NCI-H524 (cell line): ENCODE data around the gene SPATS2.
"Not testable (repeated sequence)": the region's sequence is repeated elsewhere in the genome, so short reads cannot be mapped to it uniquely, and the experiment has no call there.

Source experiments
- DNase-seq, 2 experiments: peaks; one replicate each; lab custom pipeline; 2025; lab: John Stamatoyannopoulos, UW

Gene SPATS2

GRCh38 chr12:49404956-49405355, 37.7 kb downstream of the SPATS2 start:
- no peak for DNase-seq

DNA sequence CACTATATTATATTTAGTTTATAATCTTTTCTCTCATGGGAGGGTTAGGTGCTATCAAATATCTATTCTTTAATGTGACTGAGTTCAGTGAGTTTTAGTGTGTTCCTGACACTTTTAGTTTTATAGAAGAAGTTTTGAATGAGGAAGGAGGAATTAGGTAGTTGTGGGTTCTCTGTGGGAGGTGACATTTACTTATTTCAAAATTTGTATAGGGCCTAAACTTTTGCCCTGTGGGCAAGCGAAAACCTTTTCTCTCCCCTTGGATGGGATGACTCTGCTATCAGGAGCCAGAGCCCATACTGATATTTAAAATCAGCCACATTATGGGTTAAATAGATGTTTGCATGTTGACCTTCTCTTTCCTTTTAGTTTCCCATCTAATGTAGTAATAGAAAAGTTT, 43.6 kb downstream of the SPATS2 start:
- DNase-seq: no peak

DNA sequence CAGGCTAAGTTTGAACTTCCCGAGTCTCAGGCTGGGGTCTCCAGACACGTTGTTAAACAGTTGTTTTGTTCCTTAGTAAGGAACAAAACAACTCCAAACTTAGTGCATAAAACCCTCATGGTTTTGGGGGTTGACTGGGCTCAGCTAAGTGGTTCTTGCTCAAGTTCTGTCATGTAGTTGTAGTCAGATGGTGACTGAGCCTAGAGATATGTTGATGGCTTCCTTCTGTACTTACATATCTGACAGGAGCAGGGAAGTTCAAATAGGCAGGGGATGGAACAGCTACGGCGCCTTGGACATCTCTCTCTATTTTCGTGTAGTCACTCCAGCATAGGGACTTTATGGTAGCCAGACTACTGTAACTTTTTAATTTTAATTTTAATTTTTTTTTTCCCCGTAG, 45.7 kb downstream of the SPATS2 start:
- no peak for DNase-seq

DNA sequence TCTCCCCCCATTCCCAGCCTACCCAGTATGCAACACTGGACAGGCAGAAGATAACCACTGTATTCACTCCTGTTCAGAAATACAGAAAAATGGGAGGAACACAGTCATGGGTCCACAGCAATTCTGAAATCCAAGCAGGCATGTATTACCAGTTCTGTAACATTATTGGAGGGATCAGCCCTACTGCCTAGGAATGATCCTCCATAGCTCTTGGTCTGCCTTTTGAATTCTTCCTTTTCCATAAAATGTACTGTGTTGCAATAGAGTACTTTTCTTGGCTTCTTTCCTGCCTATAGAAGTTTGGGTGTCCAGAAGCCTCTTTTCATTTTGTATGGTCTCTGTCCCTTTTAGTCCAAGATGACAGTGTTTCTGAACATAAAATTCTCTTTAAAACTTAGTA, 46.5 kb downstream of the SPATS2 start:
- no peak for DNase-seq

DNA sequence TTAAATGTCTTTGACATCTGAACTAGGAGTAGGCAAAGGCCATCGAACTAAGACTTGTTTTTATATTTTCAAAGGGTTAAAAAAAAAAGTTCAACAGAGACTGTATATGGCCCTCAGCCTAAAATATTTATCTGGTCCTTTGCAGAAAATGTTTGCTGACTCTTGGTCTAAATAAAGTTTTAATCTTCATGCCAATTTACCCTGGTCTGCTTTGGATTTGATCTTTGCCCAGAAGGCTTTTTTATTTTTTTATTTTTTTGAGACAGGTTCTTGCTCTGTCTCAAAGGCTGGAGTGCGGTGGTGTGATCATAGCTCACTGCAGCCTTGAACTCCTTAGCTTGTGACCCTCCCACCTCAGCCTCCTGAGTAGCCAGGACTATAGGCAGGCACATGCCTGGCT, 47.1 kb downstream of the SPATS2 start:
- DNase-seq: no peak

DNA sequence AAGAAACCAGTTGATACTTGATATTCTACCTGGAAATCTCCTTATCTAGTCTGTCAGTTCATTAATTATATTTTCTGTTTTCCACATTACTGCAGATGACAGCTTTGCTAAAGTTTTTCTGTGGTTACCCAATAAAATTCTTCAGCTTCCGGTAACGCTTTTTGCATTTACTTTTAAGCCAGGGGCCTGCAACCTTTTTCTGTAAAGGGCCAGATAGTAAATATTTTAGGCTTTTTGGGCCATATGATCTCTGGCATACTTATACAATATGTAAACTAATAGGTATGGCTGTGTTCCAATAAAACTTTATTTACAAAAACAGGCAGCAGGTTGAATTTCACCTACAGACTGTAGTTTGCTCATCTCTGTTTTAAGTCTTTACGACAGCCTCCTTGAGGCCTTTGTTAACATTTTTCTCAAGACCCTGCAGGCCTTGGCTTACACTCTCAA, 48.3 kb downstream of the SPATS2 start:
- DNase-seq: no peak

DNA sequence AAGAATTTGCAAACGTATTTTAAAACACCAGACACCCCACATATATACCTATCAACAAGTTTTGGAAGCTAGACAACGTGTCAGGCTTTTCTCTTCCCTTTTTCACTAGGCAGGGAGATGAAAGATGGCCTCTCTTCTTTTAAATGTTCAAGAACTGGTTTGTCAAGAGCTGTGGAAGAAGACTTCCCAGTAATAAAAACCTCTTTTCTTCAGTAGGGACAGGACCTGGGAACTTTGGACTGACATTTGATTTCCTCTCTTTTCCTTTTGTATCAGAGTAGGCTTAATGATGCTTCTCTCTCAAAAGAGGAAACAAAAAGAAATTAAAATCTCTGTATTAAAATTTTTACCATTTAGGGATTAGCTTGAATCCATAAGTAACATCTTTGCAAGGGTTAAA, 49.6 kb downstream of the SPATS2 start:
- no peak for DNase-seq

- DNase-seq: no peak
These were observed 50.3 kb downstream of the SPATS2 start for GRCh38 chr12:49417558-49417957.

DNA sequence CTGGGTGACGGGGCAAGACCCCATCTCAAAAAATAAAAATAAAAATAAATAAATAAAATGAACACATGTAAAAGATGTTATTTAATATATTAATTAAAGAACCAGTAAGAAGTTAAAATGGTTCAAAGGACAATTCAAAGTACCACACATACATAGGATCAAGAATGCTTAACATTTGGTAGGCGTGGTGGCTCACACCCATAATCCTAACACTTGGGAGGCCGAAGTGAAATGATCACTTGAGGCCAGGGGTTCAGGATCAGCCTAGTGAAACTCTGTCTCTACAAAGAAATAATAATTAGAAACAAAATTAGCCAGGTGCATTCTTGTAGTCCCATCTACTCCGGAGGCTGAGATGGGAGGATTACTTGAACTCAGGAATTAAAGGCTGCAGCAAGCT, 53.3 kb downstream of the SPATS2 start:
- no peak for DNase-seq

GRCh38 chr12:49422114-49422513, 54.9 kb downstream of the SPATS2 start:
- DNase-seq: no peak

- peak in 1 of 2 experiments; percentile 4 for DNase-seq
These were observed 61.5 kb downstream of the SPATS2 start for GRCh38 chr12:49428793-49429192.

- no peak for DNase-seq
These were observed 65.4 kb downstream of the SPATS2 start for GRCh38 chr12:49432616-49433015.

DNA sequence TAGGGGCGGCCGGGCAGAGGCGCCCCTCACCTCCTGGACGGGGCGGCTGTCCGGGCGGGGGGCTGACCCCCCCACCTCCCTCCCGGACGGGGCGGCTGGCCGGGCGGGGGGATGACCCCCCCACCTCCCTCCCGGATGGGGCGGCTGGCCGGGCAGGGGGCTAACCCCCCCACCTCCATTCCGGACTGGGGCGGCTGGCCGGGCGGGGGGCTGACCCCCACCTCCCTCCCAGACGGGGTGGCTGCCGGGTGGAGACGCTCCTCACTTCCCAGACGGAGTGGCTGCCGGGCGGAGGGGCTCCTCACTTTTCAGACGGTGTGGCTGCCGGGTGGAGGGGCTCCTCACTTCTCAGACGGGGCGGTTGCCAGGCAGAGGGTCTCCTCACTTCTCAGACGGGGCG, 69.5 kb downstream of the SPATS2 start:
- not testable (repeated sequence) for DNase-seq

- DNase-seq: no peak
These were observed 71.8 kb downstream of the SPATS2 start for GRCh38 chr12:49439042-49439441.

- no peak for DNase-seq
These were observed 72.8 kb downstream of the SPATS2 start for GRCh38 chr12:49440035-49440434.

- no peak for DNase-seq
These were observed 75.7 kb downstream of the SPATS2 start for GRCh38 chr12:49442915-49443314.

DNA sequence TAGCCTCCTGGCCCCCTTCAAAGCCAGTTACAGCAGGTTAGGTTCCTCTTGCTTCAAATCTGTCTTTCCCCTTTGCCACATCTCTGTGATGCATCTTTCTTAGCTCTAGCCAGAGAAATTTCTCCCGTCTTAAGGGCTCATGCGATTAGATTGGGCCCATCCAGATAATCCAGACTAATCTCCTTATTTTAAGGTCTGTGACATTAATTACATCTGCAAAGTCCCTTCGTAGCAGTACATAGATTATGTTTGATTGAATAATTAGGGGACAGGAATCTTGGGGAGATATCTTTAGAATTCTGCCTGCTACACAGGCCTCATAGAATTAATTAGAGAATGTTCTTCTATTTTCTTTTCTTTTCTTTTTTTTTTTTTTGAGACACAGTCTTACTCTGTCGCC, 79.3 kb downstream of the SPATS2 start:
- DNase-seq: peak in 1 of 2 experiments; percentile 9

DNA sequence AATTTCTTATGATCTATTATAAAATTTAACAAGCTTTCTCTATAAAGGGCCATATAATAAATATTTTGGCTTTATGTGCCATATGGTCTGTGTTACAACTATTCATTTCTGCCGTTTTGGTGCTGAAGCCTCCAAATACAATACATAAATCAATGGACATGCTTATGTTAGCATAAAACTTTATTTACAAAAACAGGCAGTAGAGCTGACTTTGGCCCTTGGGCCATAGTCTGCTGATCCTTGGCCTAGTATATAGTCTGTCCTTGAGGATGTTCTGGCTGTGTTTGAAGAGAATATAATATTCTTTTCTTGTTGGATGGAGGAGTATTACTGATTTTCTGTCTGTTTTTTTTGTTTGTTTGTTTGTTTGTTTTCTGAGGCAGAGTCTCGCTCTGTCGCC, 81.6 kb downstream of the SPATS2 start:
- DNase-seq: no peak

DNA sequence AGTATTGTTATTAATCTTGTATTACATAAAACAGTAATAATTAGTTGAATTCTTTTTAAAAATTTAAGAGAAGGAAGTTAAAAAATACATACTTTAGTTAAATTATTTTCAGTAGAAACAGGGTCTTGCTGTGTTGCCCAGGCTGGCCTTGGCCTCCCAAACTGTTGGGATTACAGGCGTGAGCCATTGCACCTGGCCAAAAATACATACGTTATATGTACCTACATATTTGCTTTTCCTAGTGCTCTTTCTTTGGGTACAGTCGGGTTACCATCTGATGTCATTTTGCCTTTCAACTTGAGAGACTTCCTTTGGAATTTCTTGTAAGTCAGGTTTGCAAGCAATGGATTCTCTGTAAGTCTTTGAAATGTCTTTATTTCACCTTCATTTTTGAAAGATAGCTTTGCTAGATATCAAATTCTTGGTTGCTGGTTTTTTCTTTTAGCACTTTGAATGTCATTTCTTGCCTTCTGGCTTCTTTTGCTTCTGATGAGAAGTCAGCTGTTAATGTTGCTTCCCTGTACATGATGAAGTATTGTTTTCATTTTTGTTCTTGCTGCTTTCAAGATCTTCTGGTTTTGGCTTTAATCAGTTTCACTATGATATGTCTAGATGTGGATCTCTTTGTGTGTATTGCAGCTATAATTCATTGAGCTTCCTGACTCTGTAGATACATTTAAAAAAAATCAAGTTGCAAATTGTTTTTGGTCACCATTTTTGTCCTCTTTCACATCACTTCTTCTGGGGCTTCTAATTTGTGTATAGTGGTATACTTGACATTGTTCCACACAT, 84.4 kb downstream of the SPATS2 start:
- DNase-seq: no peak

GRCh38 chr12:49455501-49455900, 88.2 kb downstream of the SPATS2 start:
- no peak for DNase-seq

DNA sequence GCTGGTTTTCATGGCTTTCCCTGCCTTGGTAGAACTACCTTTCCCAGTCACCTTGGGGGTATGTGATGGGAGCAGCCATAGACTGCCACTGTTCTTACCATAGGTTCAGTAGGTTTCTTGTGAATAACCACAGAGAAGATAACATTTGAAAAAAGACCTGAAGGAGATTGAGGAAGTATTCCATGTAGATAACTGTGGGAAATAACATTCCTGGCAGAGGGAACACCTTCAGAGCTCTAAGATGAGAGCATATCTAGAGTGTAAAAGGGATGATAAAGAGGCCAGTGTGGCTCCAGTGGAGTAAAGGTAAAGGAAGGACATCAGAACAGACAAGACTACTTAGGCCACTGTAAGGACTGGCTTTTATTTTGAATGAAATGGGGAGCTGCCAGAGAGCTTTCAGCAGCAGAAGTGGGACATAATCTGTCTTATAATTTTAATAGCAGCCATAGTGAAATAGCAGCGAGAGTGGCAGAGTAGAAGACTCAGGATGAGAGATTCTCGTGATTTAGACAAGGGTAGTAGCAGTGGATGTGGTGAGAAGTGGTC, 88.9 kb downstream of the SPATS2 start:
- no peak for DNase-seq

- DNase-seq: no peak
These were observed 91.6 kb downstream of the SPATS2 start for GRCh38 chr12:49458816-49459215.

- no peak for DNase-seq
These were observed 94.0 kb downstream of the SPATS2 start for GRCh38 chr12:49461221-49461620.
